Measurements from ENCODE around the gene PIRT.
"Not testable (repeated sequence)": the region's sequence is repeated elsewhere in the genome, so short reads cannot be mapped to it uniquely, and the experiment has no call there.

The PIRT gene

GRCh38 chr17:10870336-10871050, 32.6 kb upstream of the PIRT start:
- no peak for DNase-seq (ENCODE audit: low spot score)
- TF ChIP-seq CTCF (IDR thresholded peaks at IDR 0.05): no peak
- Histone ChIP-seq H3K4me3 (no peak overlapping the region), H3K27ac (no peak overlapping the region)

GRCh38 chr17:10868744-10869143, 30.9 kb upstream of the PIRT start:
- not testable (repeated sequence) for DNase-seq (ENCODE audit: low spot score); H3K4me3 ChIP-seq; H3K27ac ChIP-seq

GRCh38 chr17:10859051-10859450, 21.2 kb upstream of the PIRT start:
- no peak for TF ChIP-seq CTCF (IDR thresholded peaks at IDR 0.05)
- Histone ChIP-seq H3K27ac (no peak overlapping the region), H3K4me3 (no peak overlapping the region)
- no peak for DNase-seq (ENCODE audit: low spot score)

GRCh38 chr17:10857976-10858375, 20.1 kb upstream of the PIRT start:
- no peak for TF ChIP-seq CTCF (IDR thresholded peaks at IDR 0.05)

GRCh38 chr17:10846636-10847035, 8.7 kb upstream of the PIRT start:
- H3K4me3 ChIP-seq; H3K27ac ChIP-seq; DNase-seq (ENCODE audit: low spot score): not testable (repeated sequence)

More at GRCh38 chr17:10857976-10858375, 20.1 kb upstream of the PIRT start:
- Histone ChIP-seq H3K27ac (no peak overlapping the region), H3K4me3 (no peak overlapping the region)
- no peak for DNase-seq (ENCODE audit: low spot score)

- DNase-seq (ENCODE audit: low spot score): no peak
- H3K4me3 ChIP-seq: peak overlapping the region; percentile 64
- TF ChIP-seq CTCF (IDR thresholded peaks at IDR 0.05): no peak
Observed at GRCh38 chr17:10845388-10845751, 7.5 kb upstream of the PIRT start.

GRCh38 chr17:10844621-10845387, 6.9 kb upstream of the PIRT start:
- no peak for DNase-seq (ENCODE audit: low spot score)
- no peak overlapping the region for H3K27ac ChIP-seq
- peak overlapping the region; percentile 64 for H3K4me3 ChIP-seq
- peak; percentile 91 for TF ChIP-seq CTCF (IDR thresholded peaks at IDR 0.05)

More at GRCh38 chr17:10845388-10845751, 7.5 kb upstream of the PIRT start:
- H3K27ac ChIP-seq: no peak overlapping the region

- TF ChIP-seq CTCF (IDR thresholded peaks at IDR 0.05): no peak
- no peak for DNase-seq (ENCODE audit: low spot score)
- Histone ChIP-seq H3K27ac (no peak overlapping the region), H3K4me3 (no peak overlapping the region)
Observed at GRCh38 chr17:10843811-10844210, 5.9 kb upstream of the PIRT start.
